PC-9 (cell line): Measurements from ENCODE around the gene CMTM8. TPM values are rescaled to one million over a fixed set of nuclear protein-coding genes. Genes with fewer than 3 reads are reported as not detected.

Experiments
- BruUV-seq: library from RNA; stranded (reverse); fragments of 400-500 nt; replicated peaks from 2 replicates; lab custom pipeline; 2021; lab: Mats Ljungman, UMichigan
- CTCF ChIA-PET: fragments of 300-600 bp; sonication (Branson Sonifier 250); formaldehyde crosslinking; loops from one replicate; lab custom pipeline; 2022; ENCODE audit warnings: antibody characterized with exemption; lab: Charles Lee
- POLR2A ChIA-PET: fragments of 300-600 bp; sonication (Branson Sonifier 250); formaldehyde crosslinking; loops from one replicate; lab custom pipeline; 2022; ENCODE audit warnings: antibody characterized with exemption; ENCODE audit not compliant: unreplicated experiment; lab: Charles Lee
- DNase-seq, 2 experiments: peaks; one replicate each; pipeline versions ENCODE4 v3.0.0 to v3.0.0-alpha.2; 2015 to 2022; ENCODE audit warnings: mixed read lengths in 1 of 2
- H2AFZ ChIP-seq: fragments of 200-600 bp; sonication (generic); 2 replicates; pipeline ENCODE4 v1.8.1; 2017; ENCODE audit warnings: antibody characterized with exemption
- H3F3A ChIP-seq: fragments of 200-600 bp; sonication (generic); 2 replicates; pipeline ENCODE4 v1.8.1; 2017; ENCODE audit warnings: antibody characterized with exemption, mild to moderate bottlenecking, low read depth; ENCODE audit not compliant: insufficient read depth
- H3K27ac ChIP-seq: fragments of 200-600 bp; sonication (generic); 2 replicates; pipeline ENCODE4 v1.6.1; 2016; ENCODE audit warnings: mixed run types
- H3K27me3 ChIP-seq: fragments of 200-600 bp; sonication (generic); 2 replicates; pipeline ENCODE4 v1.6.1; 2016; ENCODE audit warnings: low read depth, mixed run types; ENCODE audit not compliant: insufficient read depth
- H3K36me3 ChIP-seq: fragments of 200-600 bp; sonication (generic); 2 replicates; pipeline ENCODE4 v1.6.1; 2016; ENCODE audit warnings: low read depth, mixed run types
- H3K4me1 ChIP-seq: fragments of 200-600 bp; sonication (generic); replicated peaks from 2 replicates; pipeline ENCODE4 v1.6.1; 2016; ENCODE audit warnings: mixed run types; ENCODE audit not compliant: insufficient read depth
- H3K4me2 ChIP-seq: fragments of 200-600 bp; sonication (generic); 2 replicates; pipeline ENCODE4 v1.6.1; 2017; ENCODE audit warnings: mixed run types
- H3K4me3 ChIP-seq: fragments of 200-600 bp; sonication (generic); 2 replicates; pipeline ENCODE4 v1.6.1; 2016; ENCODE audit warnings: mixed run types
- H3K79me2 ChIP-seq: fragments of 200-600 bp; sonication (generic); 2 replicates; pipeline ENCODE4 v1.6.1; 2017; ENCODE audit warnings: low read depth, mixed run types
- H3K9me2 ChIP-seq: fragments of 200-600 bp; sonication (generic); 2 replicates; pipeline ENCODE4 v1.8.1; 2017; ENCODE audit warnings: mild to moderate bottlenecking; ENCODE audit not compliant: insufficient read depth
- H3K9me3 ChIP-seq: fragments of 200-600 bp; sonication (generic); 2 replicates; pipeline ENCODE4 v1.8.1; 2016; ENCODE audit warnings: low read depth; ENCODE audit not compliant: insufficient read depth
- H4K20me1 ChIP-seq: fragments of 200-600 bp; sonication (generic); 2 replicates; pipeline ENCODE4 v1.8.1; 2017; ENCODE audit not compliant: insufficient read depth
- CTCF ChIP-seq: fragments of 200-600 bp; sonication (generic); conservative IDR thresholded peaks from 2 replicates; pipeline ENCODE4 v1.6.1; 2017; ENCODE audit warnings: mixed run types, antibody characterized with exemption, mild to moderate bottlenecking, moderate library complexity
- EZH2 ChIP-seq: fragments of 200-600 bp; sonication (generic); IDR thresholded peaks from 2 replicates; pipeline ENCODE4 v1.8.0; 2017; ENCODE audit warnings: antibody characterized with exemption, low read depth
- intact Hi-C: fragments of 100-400 bp; cut with micrococcal nuclease; formaldehyde crosslinking; loops from one replicate; pipeline ENCODE4 v1.10.0; 2022; ENCODE audit not compliant: unreplicated experiment
- total RNA-seq: library from RNA; stranded (reverse); gene quantifications from 2 replicates; pipeline ENCODE4 v1.2.3, GENCODE V29; 2021

The CMTM8 gene
- total RNA-seq, 1 experiment from 2014 or later = 17.8 TPM

GRCh38 chr3:32347343-32348125 lies 109.1 kb downstream of the CMTM8 start:
- no TSS peak for BruUV-seq
- no peak overlapping the region for H3K4me2 ChIP-seq
- intact Hi-C loops = no loop called here
- TF ChIP-seq EZH2 = no peak
- no peak for TF ChIP-seq CTCF
- no peaks in the 10 kb centered on the region for H3K9me3 ChIP-seq
- no peak overlapping the region for H3K4me3 ChIP-seq
- POLR2A ChIA-PET = interaction anchor here (0.6 kb wide), 2 partner anchors 155 to 200 kb away, joined by 3 to 9 read pairs; no protein-coding TSS in a partner anchor
- no peak overlapping the region for H3K27ac ChIP-seq
- no peaks in the 10 kb centered on the region for H3F3A ChIP-seq
- CTCF ChIA-PET = interaction anchor here (0.6 kb wide), 1 partner anchor 82 kb away, joined by 3 read pairs; no protein-coding TSS in a partner anchor
- H3K79me2 ChIP-seq = no peaks in the 10 kb centered on the region
- no peaks in the 10 kb centered on the region for H4K20me1 ChIP-seq
- no peak for DNase-seq
- no peaks in the 10 kb centered on the region for H3K36me3 ChIP-seq
- H3K9me2 ChIP-seq = no peaks in the 10 kb centered on the region
- 0 out of 2 replicates have a peak, but pooled peaks cover 4% of the 10 kb centered on the region for H3K4me1 ChIP-seq
- no peak overlapping the region for H2AFZ ChIP-seq
- no peaks in the 10 kb centered on the region for H3K27me3 ChIP-seq

- Histone ChIP-seq H3K79me2 (no peaks in the 10 kb centered on the region), H3K9me2 (no peaks in the 10 kb centered on the region), H3K27ac (no peak overlapping the region), H3K4me2 (no peak overlapping the region), H3K36me3 (no peaks in the 10 kb centered on the region), H3F3A (no peaks in the 10 kb centered on the region), H3K4me1 (0 out of 2 replicates have a peak, but pooled peaks cover 4% of the 10 kb centered on the region), H3K4me3 (no peak overlapping the region), H3K9me3 (no peaks in the 10 kb centered on the region), H4K20me1 (no peaks in the 10 kb centered on the region), H2AFZ (no peak overlapping the region), H3K27me3 (no peaks in the 10 kb centered on the region)
- ChIA-PET CTCF (interaction anchor here (0.6 kb wide), 1 partner anchor 9 kb away, joined by 3 read pairs; no protein-coding TSS in a partner anchor), POLR2A (no interaction called here)
- DNase-seq = no peak
- intact Hi-C loops = no loop called here
- TF ChIP-seq CTCF = no peak
- TF ChIP-seq EZH2 = no peak
- BruUV-seq = no TSS peak
Measured at GRCh38 chr3:32349184-32349583, 110.7 kb downstream of the CMTM8 start.

GRCh38 chr3:32352563-32352962 lies 114.1 kb downstream of the CMTM8 start:
- no TSS peak for BruUV-seq

More at GRCh38 chr3:32352563-32352962, 114.1 kb downstream of the CMTM8 start:
- Histone ChIP-seq H3K27ac (no peak overlapping the region), H3K36me3 (no peaks in the 10 kb centered on the region), H3K4me2 (no peak overlapping the region), H3K4me3 (no peak overlapping the region), H3K27me3 (no peaks in the 10 kb centered on the region), H3K9me2 (no peaks in the 10 kb centered on the region), H3K4me1 (0 out of 2 replicates have a peak, but pooled peaks cover 4% of the 10 kb centered on the region), H4K20me1 (no peaks in the 10 kb centered on the region), H3F3A (no peaks in the 10 kb centered on the region), H3K9me3 (no peaks in the 10 kb centered on the region), H2AFZ (no peak overlapping the region), H3K79me2 (no peaks in the 10 kb centered on the region)
- TF ChIP-seq EZH2 (no peak), CTCF (no peak)
- intact Hi-C loops = no loop called here
- DNase-seq = peak in 1 of 2 experiments; percentile 39
- ChIA-PET CTCF (no interaction called here), POLR2A (no interaction called here)
